HG02973 (cell line): ENCODE measurements around the gene DDX21.
A peak's percentile ranks its signal among the peaks of the same experiment; 100 is the strongest.
"Not testable (repeated sequence)": the region's sequence is repeated elsewhere in the genome, so short reads cannot be mapped to it uniquely, and the experiment has no call there.

ENCODE experiments used
- ATAC-seq: cut with Tn5 transposase; IDR thresholded peaks from one replicate; pipeline ENCODE4 v1.9.1; 2021; ENCODE audit warnings: moderate library complexity; ENCODE audit not compliant: unreplicated experiment

DDX21 gene

DNA sequence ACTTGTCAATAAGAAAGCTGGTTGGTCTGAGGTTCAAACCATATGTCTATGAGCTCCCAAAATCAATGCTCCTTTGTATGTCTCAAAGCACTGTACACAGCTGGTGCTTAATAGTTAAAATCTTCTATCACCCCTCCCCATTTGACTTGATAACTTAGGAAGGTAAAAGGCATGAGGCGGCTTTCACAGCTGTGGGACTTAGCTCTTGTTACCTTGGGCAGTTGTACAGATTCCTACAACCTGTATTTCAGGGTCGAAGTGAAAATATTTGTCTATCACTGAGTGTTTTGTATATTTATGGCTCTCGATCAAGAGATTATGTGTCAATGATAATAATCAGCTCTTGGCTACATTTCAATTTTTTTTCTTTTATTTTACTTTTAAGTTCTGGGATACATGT is 31.6 kb downstream of the DDX21 start:
- no peak for ATAC-seq

DNA sequence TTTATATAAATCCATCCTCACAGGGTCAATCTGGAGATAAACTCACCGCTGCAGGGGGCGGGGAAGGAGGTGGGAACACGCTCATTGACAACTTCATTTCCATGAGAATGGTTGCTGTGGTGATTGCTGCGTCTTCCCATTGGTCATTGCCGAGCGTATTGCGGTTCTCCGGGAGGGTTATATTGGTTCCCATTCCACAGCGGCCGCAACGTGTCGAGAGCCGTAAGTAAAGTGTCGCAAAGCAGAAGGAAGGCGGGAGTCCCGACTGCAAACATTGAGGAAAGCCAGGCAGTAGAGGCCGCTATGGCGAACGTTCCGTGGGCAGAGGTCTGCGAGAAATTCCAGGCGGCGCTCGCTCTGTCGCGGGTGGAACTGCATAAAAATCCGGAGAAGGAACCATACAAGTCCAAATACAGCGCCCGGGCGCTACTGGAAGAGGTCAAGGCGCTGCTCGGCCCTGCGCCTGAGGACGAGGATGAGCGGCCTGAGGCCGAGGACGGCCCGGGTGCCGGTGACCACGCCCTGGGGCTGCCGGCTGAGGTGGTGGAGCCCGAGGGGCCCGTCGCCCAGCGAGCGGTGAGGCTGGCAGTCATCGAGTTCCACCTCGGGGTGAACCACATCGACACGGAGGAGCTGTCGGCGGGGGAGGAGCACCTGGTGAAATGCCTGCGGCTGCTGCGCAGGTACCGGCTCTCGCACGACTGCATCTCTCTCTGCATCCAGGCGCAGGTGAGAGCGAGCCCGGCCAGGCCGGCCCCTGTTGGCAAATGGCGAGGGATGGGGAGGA is 32.8 kb downstream of the DDX21 start, which contains the start of gene KIFBP:
KIFBP (plus strand) TSS at position 274 of the 787 bp plus-strand sequence; CDS start at position 304, 30 bp downstream.
- ATAC-seq = peak; percentile 64

DNA sequence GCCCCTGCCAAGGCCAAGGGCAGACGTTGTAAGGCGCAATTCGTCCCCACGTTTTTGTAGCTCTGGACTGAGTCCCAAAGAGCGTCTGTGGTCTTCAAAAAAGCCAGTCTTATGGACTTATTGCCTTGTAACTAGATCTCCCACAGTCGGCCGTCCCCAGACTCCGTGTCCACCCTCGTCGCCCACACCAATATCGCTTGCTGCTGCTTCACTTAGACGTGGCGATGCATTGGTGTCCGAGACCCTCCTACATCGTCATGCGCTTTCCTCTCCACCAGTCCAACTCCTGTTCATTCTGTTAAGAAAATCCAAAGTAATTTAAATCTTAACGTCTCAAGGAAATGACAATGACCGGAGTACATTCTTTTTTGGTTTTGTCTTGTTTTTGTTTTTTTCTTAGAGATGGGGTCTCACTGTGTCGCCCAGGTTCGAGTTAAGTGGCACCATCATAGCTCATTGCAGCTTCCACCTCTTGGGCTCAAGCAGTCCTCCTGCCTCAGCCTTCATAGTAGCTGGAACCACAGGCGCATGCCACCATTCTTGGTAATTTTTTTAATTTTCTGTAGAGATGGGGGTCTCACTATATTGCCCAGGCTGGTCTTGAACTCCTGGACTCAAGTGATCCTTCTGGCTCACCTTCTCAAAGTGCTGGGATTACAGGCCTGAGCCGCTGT is 33.5 kb downstream of the DDX21 start:
- ATAC-seq = no peak

DNA sequence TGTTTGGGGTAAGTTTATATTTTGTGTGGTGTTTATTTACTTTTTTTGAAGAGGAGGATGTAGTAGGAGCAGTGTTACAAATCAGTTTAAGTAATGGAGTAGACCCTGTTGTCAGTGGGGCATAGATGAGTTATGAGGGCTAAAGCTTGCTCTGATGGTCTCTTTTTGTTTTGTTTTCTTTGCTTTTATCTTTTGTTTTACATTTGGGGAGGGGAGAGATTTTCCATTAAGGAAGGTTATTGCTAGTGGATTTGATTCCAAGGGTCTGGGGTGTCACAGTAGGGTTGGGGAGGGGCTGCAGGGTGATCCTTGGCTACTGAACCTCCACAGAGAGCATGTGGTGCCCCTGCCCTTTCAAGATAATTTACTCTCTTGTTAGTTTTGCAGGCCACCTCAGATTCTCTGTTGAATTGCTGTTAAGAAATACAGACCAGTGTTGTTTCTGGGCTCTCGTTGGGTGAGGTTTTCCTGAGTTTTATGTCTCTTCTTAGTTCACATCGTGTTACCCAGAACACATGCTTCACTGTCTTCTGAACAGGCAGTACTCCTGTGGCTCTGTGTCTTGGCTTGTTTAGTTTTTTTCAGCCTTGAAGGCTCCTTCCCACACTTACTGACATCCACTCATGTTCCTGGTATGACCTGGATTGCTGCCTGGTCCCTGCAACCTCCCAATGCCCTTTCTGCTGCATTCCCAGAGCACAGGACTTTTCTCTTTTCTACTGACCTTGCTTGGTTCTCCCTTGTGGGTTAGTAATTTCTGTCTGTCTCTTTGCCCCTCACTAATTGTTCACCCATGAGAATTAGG is 36.9 kb downstream of the DDX21 start:
- ATAC-seq = no peak

DNA sequence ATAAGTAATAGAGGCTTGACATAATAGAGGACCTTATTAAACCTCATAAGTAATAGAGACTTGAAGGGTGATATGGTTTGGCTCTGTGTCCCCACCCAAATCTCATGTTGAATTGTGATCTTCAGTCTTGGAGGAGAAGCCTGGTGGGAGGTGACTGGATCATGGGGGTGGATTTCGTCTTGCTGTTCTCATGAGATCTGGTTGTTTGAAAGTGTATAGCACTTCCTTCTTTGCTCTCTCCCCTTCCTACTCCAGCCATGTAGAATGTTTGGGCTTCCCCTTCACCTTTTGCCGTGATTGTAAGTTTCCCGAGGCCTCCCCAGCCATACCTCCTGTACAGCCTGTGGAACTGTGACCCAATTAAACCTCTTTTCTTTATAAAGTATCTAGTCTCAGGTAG is 41.2 kb downstream of the DDX21 start:
- ATAC-seq = no peak

DNA sequence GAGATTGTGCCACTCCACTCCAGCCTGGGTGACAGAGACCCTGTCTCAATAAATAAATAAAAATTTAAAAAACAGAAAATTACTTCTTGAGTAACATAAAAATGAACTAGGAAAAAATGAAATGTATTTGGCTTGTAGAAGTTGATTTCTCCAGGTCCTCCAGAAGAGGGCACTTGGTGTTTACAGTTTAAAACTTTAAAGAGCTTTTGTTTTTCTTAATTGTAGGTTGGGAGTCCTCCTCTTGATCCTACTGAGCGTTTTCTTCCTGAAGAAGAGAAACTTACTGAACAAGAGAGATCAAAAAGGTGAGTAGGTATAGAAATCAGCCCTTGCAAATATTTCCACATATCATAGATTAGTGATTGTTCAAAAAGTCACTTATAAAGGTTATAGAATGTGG is 48.9 kb downstream of the DDX21 start:
- ATAC-seq = no peak

DNA sequence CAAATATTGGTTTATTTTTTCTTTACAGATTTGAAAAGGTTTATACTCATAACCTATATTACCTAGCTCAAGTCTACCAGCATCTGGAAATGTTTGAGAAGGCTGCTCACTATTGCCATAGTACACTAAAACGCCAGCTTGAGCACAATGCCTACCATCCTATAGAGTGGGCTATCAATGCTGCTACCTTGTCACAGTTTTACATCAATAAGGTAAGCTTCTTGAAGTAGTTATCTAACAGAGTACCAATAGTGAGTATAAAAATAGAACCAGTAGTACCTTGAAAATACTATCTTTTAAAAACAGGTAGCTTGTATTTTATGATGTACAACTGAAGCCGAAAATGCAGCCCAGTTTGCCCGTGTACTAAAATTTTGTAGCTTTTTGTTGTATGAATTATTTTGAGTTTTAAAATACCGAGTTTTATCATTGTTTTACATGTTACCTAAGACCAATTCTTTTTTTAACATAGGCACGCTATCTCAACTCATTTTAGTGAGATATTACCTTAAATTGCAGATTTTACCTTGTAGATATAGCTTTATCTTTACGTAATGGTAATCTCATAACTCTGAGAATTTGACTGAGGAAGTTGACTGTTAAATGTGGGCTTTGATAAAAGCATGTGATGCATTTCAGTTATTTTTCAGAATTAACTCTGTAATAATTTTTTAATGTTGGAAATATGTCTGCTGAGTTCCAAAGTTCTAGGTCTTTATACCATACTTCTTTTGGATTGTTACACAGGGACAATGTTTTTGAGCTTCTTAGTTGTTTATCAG is 49.9 kb downstream of the DDX21 start:
- ATAC-seq = no peak

DNA sequence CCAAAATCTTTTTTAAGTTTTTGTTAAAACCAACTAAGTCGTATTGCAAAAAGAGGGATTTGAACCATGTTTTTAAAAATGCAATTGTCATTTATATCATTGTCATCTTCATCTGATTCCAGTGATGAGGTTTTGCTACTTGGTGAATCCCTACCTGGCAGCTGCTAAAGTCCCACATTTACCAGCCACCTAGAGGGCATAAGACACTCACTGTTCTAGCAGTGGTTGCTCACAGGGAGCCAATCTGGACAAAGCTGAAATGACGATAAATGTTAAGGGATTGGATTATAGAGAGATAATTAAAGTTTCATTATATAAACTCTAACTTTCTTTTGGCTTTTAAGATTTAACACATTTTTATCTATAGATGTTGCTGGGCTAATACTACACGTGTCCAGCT is 51.3 kb downstream of the DDX21 start:
- ATAC-seq = no peak

DNA sequence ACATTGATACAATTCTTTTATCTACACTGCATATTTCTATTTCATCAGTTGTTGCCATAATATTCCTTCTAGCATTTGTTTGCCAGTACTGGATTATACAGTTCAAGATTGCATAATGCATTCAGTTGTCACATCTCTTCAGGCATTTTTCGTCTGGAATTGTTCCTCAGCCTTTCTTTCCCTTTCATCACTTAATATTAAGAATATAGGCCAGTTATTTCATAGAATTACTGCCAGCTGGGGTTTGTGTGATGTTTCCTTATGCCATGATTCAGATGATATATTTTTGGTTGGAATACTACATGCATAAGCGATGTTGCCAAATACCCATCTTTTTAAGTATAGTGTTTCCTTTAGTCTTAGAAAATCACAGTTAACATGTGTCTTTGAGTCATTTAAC is 53.4 kb downstream of the DDX21 start:
- ATAC-seq = no peak

DNA sequence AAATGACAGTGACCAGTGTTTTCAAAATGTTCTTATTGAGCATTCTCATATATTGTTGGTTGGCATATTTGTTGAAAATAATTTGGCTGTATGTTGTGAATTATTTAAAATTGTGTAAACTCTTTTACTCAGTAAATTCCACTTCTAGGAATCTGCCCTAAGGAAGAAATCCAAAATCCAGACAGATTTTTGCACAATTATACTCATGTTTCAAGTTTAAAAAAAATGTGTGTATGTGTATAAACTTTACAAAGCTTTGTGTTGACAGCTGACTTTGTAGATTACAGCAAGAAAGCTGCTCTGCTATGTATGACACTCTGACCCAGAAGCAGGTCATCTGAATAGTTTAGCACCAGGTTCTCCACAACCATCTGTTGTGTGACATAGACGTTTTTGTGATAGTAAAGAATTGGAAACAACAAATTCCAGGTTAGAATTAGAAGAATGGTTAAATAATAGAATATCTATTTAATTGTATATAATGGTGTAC is 54.2 kb downstream of the DDX21 start:
- ATAC-seq = no peak

DNA sequence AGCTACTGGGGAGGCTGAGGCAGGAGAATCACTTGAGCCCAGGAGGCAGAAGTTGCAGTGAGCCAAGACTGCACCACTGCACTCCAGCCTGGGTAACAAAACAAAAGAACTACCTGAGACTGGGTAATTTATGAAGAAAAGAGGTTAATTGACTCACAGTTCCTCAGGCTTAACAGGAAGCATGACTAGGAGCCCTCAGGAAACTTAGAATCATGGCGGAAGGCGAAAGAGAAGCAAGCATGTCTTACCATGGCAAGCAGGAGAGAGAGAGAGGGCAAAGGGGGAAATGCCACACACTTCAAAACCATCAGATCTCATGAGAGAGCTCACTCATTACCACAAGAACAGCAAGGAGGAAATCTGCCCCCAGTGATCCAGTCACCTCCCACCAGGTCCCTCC is 56.8 kb downstream of the DDX21 start:
- not testable (repeated sequence) for ATAC-seq

DNA sequence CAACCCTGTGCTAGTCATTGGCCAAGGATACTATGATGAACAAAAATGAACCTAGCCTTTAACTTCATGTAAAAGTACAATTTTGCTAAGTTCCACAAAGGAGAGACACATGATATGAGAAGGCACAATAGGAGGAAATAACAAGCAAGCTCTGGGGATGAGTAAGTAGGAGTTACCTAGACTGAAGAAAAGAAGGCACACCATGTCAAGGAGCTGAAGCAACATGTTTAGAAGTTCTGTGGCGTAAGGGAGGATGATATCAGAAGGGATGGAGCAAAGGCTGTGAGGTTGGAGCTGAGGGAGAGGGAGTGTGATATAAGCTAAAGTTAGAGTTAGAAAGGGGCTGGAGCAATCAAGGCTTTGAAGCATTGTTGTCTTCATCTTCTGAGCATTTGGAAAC is 58.2 kb downstream of the DDX21 start:
- no peak for ATAC-seq

DNA sequence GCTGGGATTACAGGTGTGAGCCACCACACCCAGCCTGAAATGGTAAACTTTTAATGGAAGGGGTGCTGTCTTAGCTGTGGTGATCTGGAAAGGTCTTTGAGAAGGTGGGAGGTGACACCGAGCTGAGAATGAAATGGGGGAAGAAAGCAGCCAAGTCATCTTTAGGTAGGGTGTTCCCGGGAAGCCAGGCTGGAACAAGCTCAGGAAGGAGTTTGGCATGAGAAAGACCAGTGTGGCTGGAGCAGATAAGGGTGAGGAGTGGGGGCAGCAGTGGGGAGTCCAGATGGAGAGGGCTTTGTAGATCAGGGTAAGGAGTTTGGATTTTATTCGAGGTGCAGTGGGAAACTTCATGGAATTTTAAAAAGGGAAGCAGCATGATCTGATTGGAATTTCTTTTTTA is 62.6 kb downstream of the DDX21 start:
- no peak for ATAC-seq

DNA sequence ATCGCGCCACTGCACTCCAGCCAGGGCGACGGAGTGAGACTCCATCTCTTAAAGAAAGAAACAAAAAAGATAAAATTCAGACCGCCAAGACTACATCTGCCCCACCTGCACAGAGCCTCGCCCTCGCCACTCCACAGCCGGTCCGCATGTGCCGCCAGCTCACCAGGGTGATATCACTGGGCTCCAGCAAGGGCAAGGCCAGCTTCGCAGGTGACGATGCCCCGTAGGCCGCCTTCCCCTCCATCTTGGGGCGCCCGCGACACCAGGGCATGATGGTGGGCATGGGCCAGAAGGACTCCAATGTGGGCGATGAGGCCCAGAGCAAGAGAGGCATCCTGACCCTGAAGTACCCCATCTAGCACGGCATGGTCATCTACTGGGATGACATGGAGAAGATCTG is 66.6 kb downstream of the DDX21 start:
- no peak for ATAC-seq

DNA sequence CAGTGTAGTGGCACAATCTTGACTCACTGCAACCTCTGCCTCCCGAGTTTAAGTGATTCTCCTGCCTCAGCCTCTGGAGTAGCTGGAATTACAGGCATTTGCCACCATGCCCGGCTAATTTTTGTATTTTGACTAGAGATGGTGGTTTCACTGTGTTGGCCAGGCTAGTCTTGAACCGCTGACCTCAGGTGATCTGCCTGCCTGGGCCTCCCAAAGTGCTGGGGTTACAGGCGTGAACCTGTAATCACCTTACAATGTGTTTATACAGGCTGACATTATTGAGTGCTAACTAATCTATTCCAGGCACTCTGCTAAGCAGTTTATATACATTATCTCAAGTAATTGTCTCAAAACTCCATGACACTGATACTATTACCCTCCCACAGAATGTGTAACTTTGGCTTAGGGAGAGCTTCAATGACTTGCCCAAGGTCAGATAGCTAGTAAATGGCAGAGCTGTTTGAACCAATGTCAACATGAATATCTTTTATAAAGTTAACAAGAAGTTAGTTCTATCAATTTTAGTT is 69.5 kb downstream of the DDX21 start:
- no peak for ATAC-seq

DNA sequence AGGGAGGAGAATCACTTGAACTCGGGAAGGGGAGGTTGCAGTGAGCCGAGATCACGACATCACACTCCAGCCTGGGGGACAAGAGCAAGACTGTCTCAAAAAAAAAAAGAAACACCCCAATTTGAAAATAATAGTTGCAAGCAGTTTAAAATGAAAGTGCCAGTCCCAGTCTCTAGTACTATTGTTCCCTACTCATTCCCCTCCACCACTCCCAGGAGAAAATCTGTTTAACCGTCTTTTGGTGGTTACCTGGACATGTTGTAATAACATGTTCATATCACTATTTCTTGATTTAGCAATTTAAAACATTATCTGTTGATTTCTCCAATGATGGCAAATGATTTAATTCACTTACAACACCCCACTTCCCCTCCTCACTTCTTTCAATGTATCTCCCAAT is 77.3 kb downstream of the DDX21 start:
- no peak for ATAC-seq
